ENCODE data around the gene KIAA0513. TPM values are rescaled to one million over a fixed set of nuclear protein-coding genes. Genes with fewer than 3 reads are reported as not detected.
"Not testable (repeated sequence)": the region's sequence is repeated elsewhere in the genome, so short reads cannot be mapped to it uniquely, and the experiment has no call there.

KIAA0513 gene
- polyA plus RNA-seq, 1 donor: 4.8 TPM

GRCh38 chr16:85027958-85028684 lies 526 bp downstream of the KIAA0513 start:
- DNase-seq: no peak

GRCh38 chr16:85028685-85029407 lies 1.3 kb downstream of the KIAA0513 start:
- no peak for DNase-seq

GRCh38 chr16:85029408-85029784 lies 1.8 kb downstream of the KIAA0513 start:
- DNase-seq: no peak

- DNase-seq: no peak
These were observed 2.4 kb downstream of the KIAA0513 start for GRCh38 chr16:85029981-85030401.

- no peak for DNase-seq
These were observed 3.9 kb downstream of the KIAA0513 start for GRCh38 chr16:85031451-85031850.

- DNase-seq: not testable (repeated sequence)
These were observed 4.6 kb downstream of the KIAA0513 start for GRCh38 chr16:85032187-85032586.

- no peak for DNase-seq
These were observed 5.6 kb downstream of the KIAA0513 start for GRCh38 chr16:85033171-85033570.

GRCh38 chr16:85034591-85035433 lies 7.2 kb downstream of the KIAA0513 start:
- no peak for DNase-seq

GRCh38 chr16:85036236-85037049 lies 8.8 kb downstream of the KIAA0513 start:
- no peak for DNase-seq

- no peak for DNase-seq
These were observed 9.4 kb downstream of the KIAA0513 start for GRCh38 chr16:85037050-85037410.

GRCh38 chr16:85037721-85038120 lies 10.1 kb downstream of the KIAA0513 start:
- no peak for DNase-seq

GRCh38 chr16:85040685-85041084 lies 13.1 kb downstream of the KIAA0513 start:
- DNase-seq: no peak

- DNase-seq: no peak
These were observed 13.9 kb downstream of the KIAA0513 start for GRCh38 chr16:85041219-85042166.

- DNase-seq: no peak
These were observed 14.6 kb downstream of the KIAA0513 start for GRCh38 chr16:85042167-85042526.

GRCh38 chr16:85042606-85043005 lies 15.0 kb downstream of the KIAA0513 start:
- no peak for DNase-seq

- no peak for DNase-seq
These were observed 17.5 kb downstream of the KIAA0513 start for GRCh38 chr16:85045077-85045476.

GRCh38 chr16:85045641-85046471 lies 18.3 kb downstream of the KIAA0513 start:
- no peak for DNase-seq

- DNase-seq: no peak
These were observed 18.9 kb downstream of the KIAA0513 start for GRCh38 chr16:85046472-85046916.

GRCh38 chr16:85046931-85047866 lies 19.6 kb downstream of the KIAA0513 start:
- DNase-seq: no peak
